Esophagus muscularis mucosa (tissue), 3 donors: ENCODE data around the gene TGFB1.

Experiments used
- POLR2A ChIP-seq: fragments of 450-650 bp; IDR thresholded peaks from one replicate; pipeline ENCODE4 v1.6.1; 2017; ENCODE audit warnings: antibody characterized with exemption, moderate library complexity, mild to moderate bottlenecking, low read depth
- TF ChIP-seq, protein P1 (sequence below), 3 experiments: fragments of 200-600 bp in 2 of 3; fragments of 450-650 bp in 1 of 3; sonication (generic) in 2 of 3; IDR thresholded peaks; one replicate each; pipeline ENCODE4 v1.5.1; 2017 to 2019; ENCODE audit warnings: antibody characterized with exemption in 3 of 3, mild to moderate bottlenecking in 2 of 3, moderate library complexity in 1 of 3

DNA sequence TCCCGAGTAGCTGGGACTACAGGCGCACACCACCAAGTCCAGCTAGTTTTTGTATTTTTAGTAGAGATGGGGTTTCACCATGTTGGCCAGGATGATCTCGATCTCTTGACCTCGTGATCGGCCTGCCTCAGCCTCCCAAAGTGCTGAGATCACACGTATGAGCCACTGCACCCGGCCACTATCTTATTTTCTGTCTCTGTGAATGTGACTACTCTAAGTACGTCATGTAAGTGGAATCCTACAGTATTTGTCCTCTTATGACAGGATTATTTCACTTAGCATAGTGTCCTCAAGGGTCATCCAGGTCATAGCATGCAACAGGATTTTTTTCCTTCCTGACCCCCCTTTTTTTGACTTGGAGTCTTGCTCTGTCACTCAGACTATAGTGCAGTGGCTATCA is 17.8 kb upstream of the TGFB1 start:
- TF ChIP-seq, protein P1, sequence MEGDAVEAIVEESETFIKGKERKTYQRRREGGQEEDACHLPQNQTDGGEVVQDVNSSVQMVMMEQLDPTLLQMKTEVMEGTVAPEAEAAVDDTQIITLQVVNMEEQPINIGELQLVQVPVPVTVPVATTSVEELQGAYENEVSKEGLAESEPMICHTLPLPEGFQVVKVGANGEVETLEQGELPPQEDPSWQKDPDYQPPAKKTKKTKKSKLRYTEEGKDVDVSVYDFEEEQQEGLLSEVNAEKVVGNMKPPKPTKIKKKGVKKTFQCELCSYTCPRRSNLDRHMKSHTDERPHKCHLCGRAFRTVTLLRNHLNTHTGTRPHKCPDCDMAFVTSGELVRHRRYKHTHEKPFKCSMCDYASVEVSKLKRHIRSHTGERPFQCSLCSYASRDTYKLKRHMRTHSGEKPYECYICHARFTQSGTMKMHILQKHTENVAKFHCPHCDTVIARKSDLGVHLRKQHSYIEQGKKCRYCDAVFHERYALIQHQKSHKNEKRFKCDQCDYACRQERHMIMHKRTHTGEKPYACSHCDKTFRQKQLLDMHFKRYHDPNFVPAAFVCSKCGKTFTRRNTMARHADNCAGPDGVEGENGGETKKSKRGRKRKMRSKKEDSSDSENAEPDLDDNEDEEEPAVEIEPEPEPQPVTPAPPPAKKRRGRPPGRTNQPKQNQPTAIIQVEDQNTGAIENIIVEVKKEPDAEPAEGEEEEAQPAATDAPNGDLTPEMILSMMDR (IDR thresholded peaks at IDR 0.05): no peak
- TF ChIP-seq POLR2A: no peak
